ENCODE data around the gene GALNT1.

DNA sequence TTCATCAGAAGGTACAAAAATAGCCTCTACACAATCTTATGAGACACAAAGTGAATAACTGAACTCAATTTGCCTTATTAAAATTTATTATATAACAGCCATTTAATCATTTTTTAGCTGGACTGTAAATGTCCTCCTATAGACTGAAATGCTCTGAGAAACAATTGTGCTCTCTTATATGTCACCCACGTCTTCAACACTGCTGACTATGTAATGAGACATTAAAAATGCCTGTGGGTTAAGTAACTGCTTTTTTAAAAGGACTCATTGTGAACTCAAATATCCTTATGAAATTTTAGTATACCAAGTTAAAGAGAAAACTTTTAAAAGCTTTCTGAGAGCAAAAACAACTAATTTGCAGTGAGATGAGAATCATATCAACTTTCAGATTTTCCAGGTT is 10.4 kb upstream of the GALNT1 start:
- TF ChIP-seq CTCF (conservative IDR thresholded peaks at IDR 0.05 in 1 of 2, IDR thresholded peaks at IDR 0.05 in 1 of 2; ENCODE audit: extremely low read depth in 1 of 2, insufficient read depth in 1 of 2, low read depth in 1 of 2, low read length in 2 of 2), result no peak
- TF ChIP-seq EZH2 (IDR thresholded peaks at IDR 0.05; ENCODE audit: borderline replicate concordance, low read length), result no peak
